IMR-90 (cell line): Measurements from ENCODE around the gene NELL1. TPM values are rescaled to one million over a fixed set of nuclear protein-coding genes. Genes with fewer than 3 reads are reported as not detected.

Experiments used
- ATAC-seq: fragments of 200-7000 bp; cut with Tn5 transposase; 2 replicates; pipeline ENCODE4 v1.9.1; 2020; ENCODE audit warnings: low read depth, mild to moderate bottlenecking, moderate library complexity
- BruUV-seq: library from RNA; stranded (reverse); fragments of 400-500 nt; replicated peaks from 2 replicates; lab custom pipeline; 2021; lab: Mats Ljungman, UMichigan
- CTCF ChIA-PET: fragments of 300-600 bp; formaldehyde crosslinking; extraction: SDS; loops from one replicate; lab custom pipeline; 2021; ENCODE audit warnings: antibody characterized with exemption; lab: Yijun Ruan, JAX
- POLR2A ChIA-PET: fragments of 300-600 bp; sonication (Branson Sonifier 250); formaldehyde crosslinking; loops from one replicate; lab custom pipeline; 2022; ENCODE audit warnings: antibody characterized with exemption; ENCODE audit not compliant: unreplicated experiment; lab: Charles Lee
- DNase-seq: peaks from one replicate; pipeline ENCODE4 v3.0.0; 2013
- H2AFZ ChIP-seq: replicated peaks from 2 replicates; pipeline ENCODE3; 2013; ENCODE audit warnings: low read length, mild to moderate bottlenecking; ENCODE audit not compliant: poor library complexity
- H2AK5ac ChIP-seq: 2 replicates; pipeline ENCODE4 v1.6.1; 2013; ENCODE audit warnings: low read depth, low read length, inconsistent platforms
- H2AK9ac ChIP-seq: replicated peaks from 2 replicates; pipeline ENCODE3; 2013; ENCODE audit warnings: mild to moderate bottlenecking, low read depth, low read length, moderate library complexity; ENCODE audit not compliant: poor library complexity
- H2BK120ac ChIP-seq: 2 replicates; pipeline ENCODE4 v1.6.1; 2013; ENCODE audit warnings: low read depth, low read length, inconsistent platforms
- H2BK15ac ChIP-seq: 3 replicates; pipeline ENCODE4 v1.6.1; 2013; ENCODE audit warnings: low read depth, low read length, inconsistent platforms
- H2BK20ac ChIP-seq: 2 replicates; pipeline ENCODE4 v1.6.1; 2013; ENCODE audit warnings: low read depth, mild to moderate bottlenecking, inconsistent platforms, low read length, moderate library complexity
- H2BK5ac ChIP-seq: 2 replicates; pipeline ENCODE4 v1.6.1; 2013; ENCODE audit warnings: mild to moderate bottlenecking, low read depth, low read length, inconsistent platforms; ENCODE audit not compliant: poor library complexity, severe bottlenecking
- H3K14ac ChIP-seq: replicated peaks from 2 replicates; pipeline ENCODE4 v1.6.1; 2013; ENCODE audit warnings: low read depth, low read length, inconsistent platforms
- H3K18ac ChIP-seq: 2 replicates; pipeline ENCODE4 v1.6.1; 2013; ENCODE audit warnings: low read depth, low read length, control low read depth
- H3K23ac ChIP-seq: 2 replicates; pipeline ENCODE4 v1.6.1; 2013; ENCODE audit warnings: low read depth, low read length, inconsistent platforms
- H3K27ac ChIP-seq: 2 replicates; pipeline ENCODE4 v1.5.1; 2013; ENCODE audit warnings: mild to moderate bottlenecking, control low read depth, low read length; ENCODE audit not compliant: insufficient read depth
- H3K27me3 ChIP-seq: 2 replicates; pipeline ENCODE4 v1.6.1; 2013; ENCODE audit warnings: low read length; ENCODE audit not compliant: control insufficient read depth, insufficient read depth
- H3K36me3 ChIP-seq: 2 replicates; pipeline ENCODE4 v1.6.1; 2013; ENCODE audit warnings: low read length, mixed read lengths; ENCODE audit not compliant: control insufficient read depth, insufficient read depth
- H3K4ac ChIP-seq: 2 replicates; pipeline ENCODE4 v1.6.1; 2013; ENCODE audit warnings: low read depth, low read length, inconsistent platforms
- H3K4me1 ChIP-seq: 2 replicates; pipeline ENCODE4 v1.6.1; 2013; ENCODE audit warnings: low read length, mixed read lengths; ENCODE audit not compliant: control insufficient read depth, insufficient read depth
- H3K4me2 ChIP-seq: 2 replicates; pipeline ENCODE4 v1.6.1; 2013; ENCODE audit warnings: low read depth, mild to moderate bottlenecking, control low read depth, low read length, moderate library complexity
- H3K4me3 ChIP-seq: 2 replicates; pipeline ENCODE4 v1.5.1; 2013; ENCODE audit warnings: low read depth, mild to moderate bottlenecking, control low read depth, low read length, moderate library complexity; ENCODE audit not compliant: insufficient read depth
- H3K56ac ChIP-seq: 2 replicates; pipeline ENCODE4 v1.6.1; 2013; ENCODE audit warnings: low read length, inconsistent platforms; ENCODE audit not compliant: insufficient read depth; ENCODE audit errors: extremely low read depth
- H3K79me1 ChIP-seq, 2 experiments: 2 replicates each; pipeline ENCODE4 v1.6.1; 2013; ENCODE audit warnings: low read length in 2 of 2, inconsistent platforms in 1 of 2, low read depth in 1 of 2
- H3K9ac ChIP-seq: 2 replicates; pipeline ENCODE4 v1.6.1; 2013; ENCODE audit warnings: low read depth, low read length, control low read depth
- H3K9me1 ChIP-seq: 2 replicates; pipeline ENCODE4 v1.6.1; 2013; ENCODE audit warnings: low read length, inconsistent platforms; ENCODE audit not compliant: insufficient read depth
- H3K9me3 ChIP-seq: 2 replicates; pipeline ENCODE4 v1.6.1; 2013; ENCODE audit warnings: low read length; ENCODE audit not compliant: control insufficient read depth, insufficient read depth
- H4K20me1 ChIP-seq: 2 replicates; pipeline ENCODE4 v1.6.1; 2013; ENCODE audit warnings: low read length, inconsistent platforms; ENCODE audit not compliant: insufficient read depth
- H4K5ac ChIP-seq: 2 replicates; pipeline ENCODE4 v1.6.1; 2013; ENCODE audit warnings: mild to moderate bottlenecking, low read depth, low read length, control low read depth
- H4K8ac ChIP-seq, 2 experiments: 2 replicates each; pipeline ENCODE4 v1.6.1; 2013; ENCODE audit warnings: low read depth in 2 of 2, low read length in 2 of 2, control low read depth in 1 of 2, inconsistent platforms in 1 of 2
- H4K91ac ChIP-seq: 2 replicates; pipeline ENCODE4 v1.6.1; 2013; ENCODE audit warnings: low read depth, low read length, inconsistent platforms; ENCODE audit not compliant: insufficient read depth
- BHLHE40 ChIP-seq: fragments of 150-350 bp; IDR thresholded peaks from 2 replicates; pipeline ENCODE4 v1.6.1; 2016; ENCODE audit warnings: mild to moderate bottlenecking, low read depth, low read length
- FOS ChIP-seq: fragments of 150-350 bp; IDR thresholded peaks from 2 replicates; pipeline ENCODE4 v1.6.1; 2016; ENCODE audit warnings: low read depth, low read length
- MXI1 ChIP-seq: IDR thresholded peaks from 2 replicates; pipeline ENCODE4 v1.6.1; 2012; ENCODE audit warnings: low read depth, mild to moderate bottlenecking, low read length, moderate library complexity, borderline replicate concordance
- NFE2L2 ChIP-seq: fragments of 150-350 bp; IDR thresholded peaks from 2 replicates; pipeline ENCODE4 v1.6.1; 2016; ENCODE audit warnings: low read depth, mild to moderate bottlenecking, low read length
- POLR2A ChIP-seq: IDR thresholded peaks from 2 replicates; pipeline ENCODE4 v1.6.1; 2012; ENCODE audit warnings: mild to moderate bottlenecking, low read depth, low read length
- RFX5 ChIP-seq: IDR thresholded peaks from 2 replicates; pipeline ENCODE4 v1.8.0; 2012; ENCODE audit warnings: low read depth, mild to moderate bottlenecking, low read length, moderate library complexity
- SMC3 ChIP-seq: fragments of 150-350 bp; IDR thresholded peaks from 2 replicates; pipeline ENCODE4 v1.6.1; 2016; ENCODE audit warnings: low read depth, mild to moderate bottlenecking, antibody characterized with exemption, low read length, moderate library complexity
- dilution Hi-C: fragments of 300-500 bp; cut with HindIII; formaldehyde crosslinking; loops from one replicate; pipeline ENCODE4 v1.14.3; 2018; ENCODE audit warnings: low sequenced_read_pairs; ENCODE audit not compliant: unreplicated experiment
- in situ Hi-C: fragments of 300-500 bp; cut with MboI; formaldehyde crosslinking; loops from 3 replicates; pipeline ENCODE4 v1.14.3; 2019; ENCODE audit warnings: low sequenced_read_pairs, inconsistent platforms, mixed read lengths
- intact Hi-C: fragments of 100-400 bp; cut with micrococcal nuclease; formaldehyde crosslinking; loops from 2 replicates; pipeline ENCODE4 v1.10.0; 2022
- polyA plus RNA-seq, 3 experiments: library from polyadenylated mRNA; depleted of rRNA; stranded (reverse); fragments of >200 nt; gene quantifications; 2 replicates each; pipeline ENCODE4 v1.2.3, GENCODE V29; 2012; ENCODE audit warnings: low replicate concordance in 1 of 3
- total RNA-seq: library from RNA; depleted of rRNA; stranded (reverse); fragments of >200 nt; gene quantifications from 2 replicates; pipeline ENCODE4 v1.2.3, GENCODE V29; 2012
- TF ChIP-seq, protein P1 (sequence below): fragments of 150-350 bp; IDR thresholded peaks from 2 replicates; pipeline ENCODE4 v1.6.1; 2017; ENCODE audit warnings: mild to moderate bottlenecking, antibody characterized with exemption, low read length, low read depth
- TF ChIP-seq, protein P2 (sequence below): fragments of 150-350 bp; IDR thresholded peaks from 2 replicates; pipeline ENCODE4 v1.6.1; 2016; ENCODE audit warnings: low read depth, mild to moderate bottlenecking, low read length, moderate library complexity, borderline replicate concordance

NELL1 gene
- total and polyA plus RNA-seq, 2 of the 4 experiments (the other 2 are of a cell fraction) = not detected

DNA sequence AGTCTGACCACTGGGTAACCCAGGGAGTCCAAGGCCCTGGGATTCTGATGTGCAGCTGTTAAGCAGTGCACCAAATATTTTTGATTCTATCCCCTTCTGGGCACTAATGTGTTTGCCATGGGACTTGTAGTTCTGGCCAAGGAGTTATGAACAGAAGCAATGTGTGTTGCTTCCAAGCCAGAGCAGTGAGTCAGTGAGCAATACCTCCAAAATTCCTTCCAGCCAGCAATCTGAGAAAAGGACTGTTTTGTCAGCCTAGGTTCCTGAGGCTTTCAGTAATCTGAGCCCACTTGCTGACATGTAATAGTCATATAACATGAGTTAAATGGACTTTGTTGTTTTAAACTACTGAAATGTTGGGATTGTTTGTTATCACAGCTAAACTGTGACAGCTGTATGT, 311.4 kb downstream of the NELL1 start:
- Histone ChIP-seq H4K5ac (no peak overlapping the region), H3K9me1 (no peaks in the 10 kb centered on the region), H4K8ac (no peak overlapping the region), H3K9ac (no peak overlapping the region), H3K4me2 (no peak overlapping the region), H3K14ac (no peak overlapping the region), H2AFZ (no peak overlapping the region), H2BK15ac (no peak overlapping the region), H3K27me3 (no peaks in the 10 kb centered on the region), H3K18ac (no peak overlapping the region), H3K4me1 (no peaks in the 10 kb centered on the region), H2AK9ac (no peak overlapping the region), H3K9me3 (peaks cover 7% of the 10 kb centered on the region), H3K56ac (no peak overlapping the region), H2BK20ac (no peak overlapping the region), H3K4ac (no peak overlapping the region), H3K79me1 (no peaks in the 10 kb centered on the region), H3K4me3 (no peak overlapping the region), H2AK5ac (no peak overlapping the region), H3K36me3 (no peaks in the 10 kb centered on the region), H3K27ac (no peak overlapping the region), H4K91ac (no peak overlapping the region), H3K23ac (no peak overlapping the region), H2BK5ac (no peak overlapping the region), H2BK120ac (no peak overlapping the region), H4K20me1 (no peaks in the 10 kb centered on the region)
- DNase-seq (no peak), ATAC-seq (no peak)
- in situ Hi-C loops = no loop called here
- POLR2A ChIA-PET = no interaction called here
- TF ChIP-seq FOS (no peak), POLR2A (no peak), RFX5 (no peak), SMC3 (no peak), MXI1 (no peak), BHLHE40 (no peak), NFE2L2 (no peak)
- TF ChIP-seq, protein P1, sequence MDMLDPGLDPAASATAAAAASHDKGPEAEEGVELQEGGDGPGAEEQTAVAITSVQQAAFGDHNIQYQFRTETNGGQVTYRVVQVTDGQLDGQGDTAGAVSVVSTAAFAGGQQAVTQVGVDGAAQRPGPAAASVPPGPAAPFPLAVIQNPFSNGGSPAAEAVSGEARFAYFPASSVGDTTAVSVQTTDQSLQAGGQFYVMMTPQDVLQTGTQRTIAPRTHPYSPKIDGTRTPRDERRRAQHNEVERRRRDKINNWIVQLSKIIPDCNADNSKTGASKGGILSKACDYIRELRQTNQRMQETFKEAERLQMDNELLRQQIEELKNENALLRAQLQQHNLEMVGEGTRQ = no peak
- TF ChIP-seq, protein P2, sequence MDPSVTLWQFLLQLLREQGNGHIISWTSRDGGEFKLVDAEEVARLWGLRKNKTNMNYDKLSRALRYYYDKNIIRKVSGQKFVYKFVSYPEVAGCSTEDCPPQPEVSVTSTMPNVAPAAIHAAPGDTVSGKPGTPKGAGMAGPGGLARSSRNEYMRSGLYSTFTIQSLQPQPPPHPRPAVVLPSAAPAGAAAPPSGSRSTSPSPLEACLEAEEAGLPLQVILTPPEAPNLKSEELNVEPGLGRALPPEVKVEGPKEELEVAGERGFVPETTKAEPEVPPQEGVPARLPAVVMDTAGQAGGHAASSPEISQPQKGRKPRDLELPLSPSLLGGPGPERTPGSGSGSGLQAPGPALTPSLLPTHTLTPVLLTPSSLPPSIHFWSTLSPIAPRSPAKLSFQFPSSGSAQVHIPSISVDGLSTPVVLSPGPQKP = no peak
- CTCF ChIA-PET = no interaction called here
- intact Hi-C loops = no loop called here
- dilution Hi-C loops = no loop called here
- no TSS peak for BruUV-seq
